HepG2 (cell line): ENCODE data around the gene ATP6V0D1. TPM values are rescaled to one million over a fixed set of nuclear protein-coding genes. Genes with fewer than 3 reads are reported as not detected.
A peak's percentile ranks its signal among the peaks of the same experiment; 100 is the strongest.

Experiments
- ARID3A ChIP-seq: IDR thresholded peaks from 2 replicates; pipeline ENCODE4 v1.6.1; 2012; ENCODE audit warnings: low read depth, low read length, improper control_type of control experiment
- ATF6 ChIP-seq: sonication (generic); formaldehyde crosslinking; conservative IDR thresholded peaks from 2 replicates; pipeline ENCODE4 v1.4.0; 2020; ENCODE audit warnings: missing genetic modification reagents
- ELF3 ChIP-seq: IDR thresholded peaks from 2 replicates; pipeline ENCODE4 v1.6.1; 2016; ENCODE audit warnings: missing genetic modification reagents, missing compliant biosample characterization
- MXD4 ChIP-seq: IDR thresholded peaks from 2 replicates; pipeline ENCODE4 v1.6.1; 2016; ENCODE audit warnings: mild to moderate bottlenecking, missing biosample characterization, missing genetic modification reagents
- MZF1 ChIP-seq: sonication (generic); formaldehyde crosslinking; IDR thresholded peaks from 2 replicates; pipeline ENCODE4 v1.8.1; 2023; ENCODE audit warnings: mild to moderate bottlenecking, missing genetic modification reagents, borderline replicate concordance
- NR2F2 ChIP-seq: IDR thresholded peaks from 2 replicates; pipeline ENCODE4 v1.6.1; 2012; ENCODE audit warnings: low read depth, inconsistent platforms, borderline replicate concordance
- TFE3 ChIP-seq: IDR thresholded peaks from 2 replicates; pipeline ENCODE4 v1.6.1; 2016
- ZEB1 ChIP-seq: IDR thresholded peaks from 2 replicates; pipeline ENCODE4 v1.6.1; 2012; ENCODE audit warnings: mild to moderate bottlenecking, low read depth, inconsistent platforms; ENCODE audit not compliant: insufficient replicate concordance
- ZNF138 ChIP-seq: sonication (generic); formaldehyde crosslinking; IDR thresholded peaks from 2 replicates; pipeline ENCODE4 v1.5.0; 2020; ENCODE audit warnings: mild to moderate bottlenecking, low read depth, missing genetic modification reagents
- ZNF513 ChIP-seq: sonication (generic); formaldehyde crosslinking; conservative IDR thresholded peaks from 2 replicates; pipeline ENCODE4 v1.5.0; 2020; ENCODE audit warnings: missing genetic modification reagents
- ZNF619 ChIP-seq: sonication (generic); formaldehyde crosslinking; IDR thresholded peaks from 2 replicates; pipeline ENCODE4 v1.4.0; 2020; ENCODE audit warnings: mild to moderate bottlenecking, missing genetic modification reagents
- ZNF629 ChIP-seq: sonication (generic); formaldehyde crosslinking; conservative IDR thresholded peaks from 2 replicates; pipeline ENCODE4 v1.5.0; 2020; ENCODE audit warnings: missing genetic modification reagents
- ZNF646 ChIP-seq: sonication (generic); formaldehyde crosslinking; IDR thresholded peaks from 2 replicates; pipeline ENCODE4 v1.9.0; 2021; ENCODE audit warnings: mild to moderate bottlenecking, missing genetic modification reagents
- polyA plus RNA-seq, 8 experiments: library from polyadenylated mRNA; depleted of rRNA in 3 of 8; stranded (reverse) in 7 of 8; unstranded in 1 of 8; fragments of >200 nt; fragmentation: Illumina TruSeq in 4 of 8; extraction: Trizol in 4 of 8; gene quantifications; 2 replicates each; pipeline versions ENCODE4 v1.2.1 to v1.2.3, GENCODE V29; 2011 to 2016; ENCODE audit warnings: low read depth in 4 of 8, missing spikeins in 1 of 8, mixed read lengths in 1 of 8; ENCODE audit not compliant: insufficient read depth in 1 of 8
- total RNA-seq, 5 experiments: library from RNA; depleted of rRNA; stranded (reverse); fragments of >200 nt; fragmentation: Illumina TruSeq; extraction: Trizol; gene quantifications; 2 replicates each; pipeline ENCODE4 v1.2.3, GENCODE V29; 2016; ENCODE audit warnings: low read depth in 1 of 5

The ATP6V0D1 gene
- total and polyA plus RNA-seq, 2 of the 13 experiments (the other 11 are each of a cell fraction or from before 2014, with no cell fraction given) = 51.1 to 61.3 TPM

GRCh38 chr16:67521095-67521804, 40.3 kb upstream of the ATP6V0D1 start (continued):
- peak; percentile 18; the same call in 1 of the 2 replicates for TF ChIP-seq ZNF138 (CRISPR knock-in tag)
- TF ChIP-seq ZNF629 (CRISPR knock-in tag) = no peak; the same call in 1 of the 2 replicates
- TF ChIP-seq ATF6 (CRISPR knock-in tag) = no peak
- no peak; the same call in 1 of the 2 replicates for TF ChIP-seq ZNF619 (CRISPR knock-in tag)
- TF ChIP-seq MZF1 (CRISPR knock-in tag) = peak; percentile 95; the same call in 1 of the 2 replicates
- TF ChIP-seq ELF3 (CRISPR knock-in tag) = peak; percentile 67
- no peak for TF ChIP-seq ARID3A
- no peak; the same call in 1 of the 2 replicates for TF ChIP-seq ZNF646 (CRISPR knock-in tag)
- TF ChIP-seq NR2F2 = no peak
- peak; percentile 5; the same call in 1 of the 2 replicates for TF ChIP-seq TFE3 (CRISPR knock-in tag)
- no peak for TF ChIP-seq ZNF513 (CRISPR knock-in tag)
- no peak for TF ChIP-seq ZEB1
- TF ChIP-seq MXD4 (CRISPR knock-in tag) = peak; percentile 85
